Measurements from ENCODE around the gene OR2B6.

DNA sequence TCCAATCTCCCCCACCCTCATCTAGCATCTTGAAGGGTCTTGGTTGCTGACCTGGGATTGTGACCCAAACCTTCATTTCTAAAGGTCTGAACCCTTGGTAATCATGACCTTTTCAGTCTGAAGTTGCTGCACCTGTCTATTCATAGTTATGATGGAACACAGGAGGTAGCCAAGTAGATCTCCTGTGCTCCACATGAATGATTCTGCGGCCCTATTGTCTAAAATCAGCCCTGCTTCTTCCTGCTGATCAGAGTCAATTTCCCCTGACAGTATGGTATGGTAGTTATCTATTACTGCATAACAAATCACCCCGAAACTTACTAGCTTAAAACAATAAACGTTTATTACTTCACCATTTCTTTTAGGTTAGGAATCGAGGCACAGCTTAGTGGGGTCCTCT is 9.0 kb downstream of the OR2B6 start:
- no peak for TF ChIP-seq GABPA (IDR thresholded peaks at IDR 0.05; ENCODE audit: low read depth, low read length)
- no peak for TF ChIP-seq GABPA (CRISPR knock-in tag; IDR thresholded peaks at IDR 0.05; ENCODE audit: low read depth)
- no peak for TF ChIP-seq SPEN (CRISPR knock-in tag; IDR thresholded peaks at IDR 0.05; ENCODE audit: low read depth)
- TF ChIP-seq, protein P1, sequence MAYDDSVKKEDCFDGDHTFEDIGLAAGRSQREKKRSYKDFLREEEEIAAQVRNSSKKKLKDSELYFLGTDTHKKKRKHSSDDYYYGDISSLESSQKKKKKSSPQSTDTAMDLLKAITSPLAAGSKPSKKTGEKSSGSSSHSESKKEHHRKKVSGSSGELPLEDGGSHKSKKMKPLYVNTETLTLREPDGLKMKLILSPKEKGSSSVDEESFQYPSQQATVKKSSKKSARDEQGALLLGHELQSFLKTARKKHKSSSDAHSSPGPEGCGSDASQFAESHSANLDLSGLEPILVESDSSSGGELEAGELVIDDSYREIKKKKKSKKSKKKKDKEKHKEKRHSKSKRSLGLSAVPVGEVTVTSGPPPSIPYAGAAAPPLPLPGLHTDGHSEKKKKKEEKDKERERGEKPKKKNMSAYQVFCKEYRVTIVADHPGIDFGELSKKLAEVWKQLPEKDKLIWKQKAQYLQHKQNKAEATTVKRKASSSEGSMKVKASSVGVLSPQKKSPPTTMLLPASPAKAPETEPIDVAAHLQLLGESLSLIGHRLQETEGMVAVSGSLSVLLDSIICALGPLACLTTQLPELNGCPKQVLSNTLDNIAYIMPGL (CRISPR knock-in tag; IDR thresholded peaks at IDR 0.05; ENCODE audit: borderline replicate concordance in 1 of 2, low read depth in 1 of 2), result no peak
- TF ChIP-seq KAT2B (IDR thresholded peaks at IDR 0.05; ENCODE audit: borderline replicate concordance, low read depth, low read length), result no peak
- TF ChIP-seq ZNF547 (CRISPR knock-in tag; IDR thresholded peaks at IDR 0.05), result no peak
- TF ChIP-seq SIN3A (IDR thresholded peaks at IDR 0.05; ENCODE audit: borderline replicate concordance, low read depth, low read length), result no peak
- TF ChIP-seq PHF21A (CRISPR knock-in tag; IDR thresholded peaks at IDR 0.05), result no peak
- TF ChIP-seq U2AF2 (IDR thresholded peaks at IDR 0.05; ENCODE audit: low read depth, low read length), result no peak
- TF ChIP-seq ZNF138 (CRISPR knock-in tag; IDR thresholded peaks at IDR 0.05; ENCODE audit: low read depth), result no peak
- TF ChIP-seq, protein P2, sequence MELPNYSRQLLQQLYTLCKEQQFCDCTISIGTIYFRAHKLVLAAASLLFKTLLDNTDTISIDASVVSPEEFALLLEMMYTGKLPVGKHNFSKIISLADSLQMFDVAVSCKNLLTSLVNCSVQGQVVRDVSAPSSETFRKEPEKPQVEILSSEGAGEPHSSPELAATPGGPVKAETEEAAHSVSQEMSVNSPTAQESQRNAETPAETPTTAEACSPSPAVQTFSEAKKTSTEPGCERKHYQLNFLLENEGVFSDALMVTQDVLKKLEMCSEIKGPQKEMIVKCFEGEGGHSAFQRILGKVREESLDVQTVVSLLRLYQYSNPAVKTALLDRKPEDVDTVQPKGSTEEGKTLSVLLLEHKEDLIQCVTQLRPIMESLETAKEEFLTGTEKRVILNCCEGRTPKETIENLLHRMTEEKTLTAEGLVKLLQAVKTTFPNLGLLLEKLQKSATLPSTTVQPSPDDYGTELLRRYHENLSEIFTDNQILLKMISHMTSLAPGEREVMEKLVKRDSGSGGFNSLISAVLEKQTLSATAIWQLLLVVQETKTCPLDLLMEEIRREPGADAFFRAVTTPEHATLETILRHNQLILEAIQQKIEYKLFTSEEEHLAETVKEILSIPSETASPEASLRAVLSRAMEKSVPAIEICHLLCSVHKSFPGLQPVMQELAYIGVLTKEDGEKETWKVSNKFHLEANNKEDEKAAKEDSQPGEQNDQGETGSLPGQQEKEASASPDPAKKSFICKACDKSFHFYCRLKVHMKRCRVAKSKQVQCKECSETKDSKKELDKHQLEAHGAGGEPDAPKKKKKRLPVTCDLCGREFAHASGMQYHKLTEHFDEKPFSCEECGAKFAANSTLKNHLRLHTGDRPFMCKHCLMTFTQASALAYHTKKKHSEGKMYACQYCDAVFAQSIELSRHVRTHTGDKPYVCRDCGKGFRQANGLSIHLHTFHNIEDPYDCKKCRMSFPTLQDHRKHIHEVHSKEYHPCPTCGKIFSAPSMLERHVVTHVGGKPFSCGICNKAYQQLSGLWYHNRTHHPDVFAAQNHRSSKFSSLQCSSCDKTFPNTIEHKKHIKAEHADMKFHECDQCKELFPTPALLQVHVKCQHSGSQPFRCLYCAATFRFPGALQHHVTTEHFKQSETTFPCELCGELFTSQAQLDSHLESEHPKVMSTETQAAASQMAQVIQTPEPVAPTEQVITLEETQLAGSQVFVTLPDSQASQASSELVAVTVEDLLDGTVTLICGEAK (IDR thresholded peaks at IDR 0.05), result no peak
- TF ChIP-seq, protein P2 (CRISPR knock-in tag; IDR thresholded peaks at IDR 0.05), result no peak
- TF ChIP-seq, protein P3, sequence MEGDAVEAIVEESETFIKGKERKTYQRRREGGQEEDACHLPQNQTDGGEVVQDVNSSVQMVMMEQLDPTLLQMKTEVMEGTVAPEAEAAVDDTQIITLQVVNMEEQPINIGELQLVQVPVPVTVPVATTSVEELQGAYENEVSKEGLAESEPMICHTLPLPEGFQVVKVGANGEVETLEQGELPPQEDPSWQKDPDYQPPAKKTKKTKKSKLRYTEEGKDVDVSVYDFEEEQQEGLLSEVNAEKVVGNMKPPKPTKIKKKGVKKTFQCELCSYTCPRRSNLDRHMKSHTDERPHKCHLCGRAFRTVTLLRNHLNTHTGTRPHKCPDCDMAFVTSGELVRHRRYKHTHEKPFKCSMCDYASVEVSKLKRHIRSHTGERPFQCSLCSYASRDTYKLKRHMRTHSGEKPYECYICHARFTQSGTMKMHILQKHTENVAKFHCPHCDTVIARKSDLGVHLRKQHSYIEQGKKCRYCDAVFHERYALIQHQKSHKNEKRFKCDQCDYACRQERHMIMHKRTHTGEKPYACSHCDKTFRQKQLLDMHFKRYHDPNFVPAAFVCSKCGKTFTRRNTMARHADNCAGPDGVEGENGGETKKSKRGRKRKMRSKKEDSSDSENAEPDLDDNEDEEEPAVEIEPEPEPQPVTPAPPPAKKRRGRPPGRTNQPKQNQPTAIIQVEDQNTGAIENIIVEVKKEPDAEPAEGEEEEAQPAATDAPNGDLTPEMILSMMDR (CRISPR knock-in tag; IDR thresholded peaks at IDR 0.05), result no peak
- no peak for TF ChIP-seq NR2F6 (IDR thresholded peaks at IDR 0.05)
- TF ChIP-seq NR2F6 (CRISPR knock-in tag; IDR thresholded peaks at IDR 0.05), result no peak
